NCI-H345 (cell line): ENCODE results near the gene COA5.
"Not testable (repeated sequence)": the region's sequence is repeated elsewhere in the genome, so short reads cannot be mapped to it uniquely, and the experiment has no call there.

Source experiments
- DNase-seq: peaks from one replicate; lab custom pipeline; 2025; lab: John Stamatoyannopoulos, UW

COA5 gene

GRCh38 chr2:98606431-98606830, 1.9 kb downstream of the COA5 start:
- no peak for DNase-seq

- no peak for DNase-seq
Measured at GRCh38 chr2:98605076-98605475, 3.2 kb downstream of the COA5 start.

- peak; percentile 68 for DNase-seq
Measured at GRCh38 chr2:98604547-98604946, 3.8 kb downstream of the COA5 start.

- DNase-seq, result no peak
Measured at GRCh38 chr2:98601532-98602132, 6.7 kb downstream of the COA5 start.

- no peak for DNase-seq
Measured at GRCh38 chr2:98598781-98599428, 9.4 kb downstream of the COA5 start.

- DNase-seq, result not testable (repeated sequence)
Measured at GRCh38 chr2:98594665-98595064, 13.6 kb downstream of the COA5 start.

GRCh38 chr2:98592565-98592964, 15.7 kb downstream of the COA5 start:
- DNase-seq, result no peak

- no peak for DNase-seq
Measured at GRCh38 chr2:98589489-98589888, 18.8 kb downstream of the COA5 start.

- DNase-seq, result no peak
Measured at GRCh38 chr2:98588880-98589431, 19.4 kb downstream of the COA5 start.

- no peak for DNase-seq
Measured at GRCh38 chr2:98586551-98587140, 21.7 kb downstream of the COA5 start.

- no peak for DNase-seq
Measured at GRCh38 chr2:98585386-98585785, 22.9 kb downstream of the COA5 start.

- DNase-seq, result no peak
Measured at GRCh38 chr2:98583816-98584618, 24.3 kb downstream of the COA5 start.

GRCh38 chr2:98583276-98583675, 25.0 kb downstream of the COA5 start:
- DNase-seq, result no peak

- no peak for DNase-seq
Measured at GRCh38 chr2:98582523-98582922, 25.8 kb downstream of the COA5 start.

- no peak for DNase-seq
Measured at GRCh38 chr2:98580656-98581284, 27.5 kb downstream of the COA5 start.

GRCh38 chr2:98579926-98580325, 28.4 kb downstream of the COA5 start:
- no peak for DNase-seq

GRCh38 chr2:98578231-98578630, 30.1 kb downstream of the COA5 start:
- DNase-seq, result no peak

- no peak for DNase-seq
Measured at GRCh38 chr2:98577313-98577712, 31.0 kb downstream of the COA5 start.

GRCh38 chr2:98576666-98577312, 31.5 kb downstream of the COA5 start:
- DNase-seq, result no peak

GRCh38 chr2:98573426-98573825, 34.9 kb downstream of the COA5 start:
- no peak for DNase-seq

- DNase-seq, result no peak
Measured at GRCh38 chr2:98572676-98573075, 35.6 kb downstream of the COA5 start.

- no peak for DNase-seq
Measured at GRCh38 chr2:98572211-98572610, 36.1 kb downstream of the COA5 start.
